GM12878 (cell line): Measurements from ENCODE around the gene UNC13A. TPM values are rescaled to one million over a fixed set of nuclear protein-coding genes. Genes with fewer than 3 reads are reported as not detected.
A peak's percentile ranks its signal among the peaks of the same experiment; 100 is the strongest.

Experiments
- ASH2L ChIP-seq: fragments of 300-600, 200-600 bp; sonication (generic); IDR thresholded peaks from 2 replicates; pipeline ENCODE4 v1.6.1; 2017; ENCODE audit warnings: low read depth, mild to moderate bottlenecking, borderline replicate concordance
- CBX5 ChIP-seq: sonication (generic); IDR thresholded peaks from 2 replicates; pipeline ENCODE4 v1.6.1; 2016; ENCODE audit warnings: low read depth, moderate library complexity, mild to moderate bottlenecking, inconsistent platforms
- CREM ChIP-seq: IDR thresholded peaks from 2 replicates; pipeline ENCODE4 v1.6.1; 2014; ENCODE audit warnings: antibody characterized with exemption, low read depth
- EED ChIP-seq: sonication (generic); IDR thresholded peaks from 2 replicates; pipeline ENCODE4 v1.6.1; 2016; ENCODE audit warnings: antibody characterized with exemption, low read depth
- HCFC1 ChIP-seq: fragments of 150-350 bp; IDR thresholded peaks from 2 replicates; pipeline ENCODE4 v1.6.1; 2014; ENCODE audit warnings: low read length
- HDGF ChIP-seq: fragments of 450-650 bp; IDR thresholded peaks from 2 replicates; pipeline ENCODE4 v1.6.1; 2016; ENCODE audit warnings: antibody characterized with exemption
- NR2F1 ChIP-seq: fragments of 450-650 bp; conservative IDR thresholded peaks from 2 replicates; pipeline ENCODE4 v1.6.1; 2017; ENCODE audit warnings: mild to moderate bottlenecking
- POLR2AphosphoS2 ChIP-seq: IDR thresholded peaks from 2 replicates; pipeline ENCODE4 v1.6.1; 2011; ENCODE audit warnings: low read depth, mild to moderate bottlenecking, low read length, improper control_type of control experiment, moderate library complexity
- RFX5 ChIP-seq: IDR thresholded peaks from 2 replicates; pipeline ENCODE4 v1.6.1; 2011; ENCODE audit warnings: low read depth, low read length, improper control_type of control experiment
- SRF ChIP-seq, 2 experiments: IDR thresholded peaks; 2 replicates each; pipeline ENCODE4 v1.6.1; 2011; ENCODE audit warnings: low read depth in 2 of 2, low read length in 2 of 2, mild to moderate bottlenecking in 1 of 2, moderate library complexity in 1 of 2
- SUZ12 ChIP-seq: fragments of 200-600 bp; sonication (generic); IDR thresholded peaks from one replicate; pipeline ENCODE4 v1.6.1; 2018; ENCODE audit warnings: antibody characterized with exemption, mild to moderate bottlenecking; ENCODE audit not compliant: unreplicated experiment
- TCF3 ChIP-seq: IDR thresholded peaks from 2 replicates; pipeline ENCODE4 v1.6.1; 2012; ENCODE audit warnings: low read depth, mild to moderate bottlenecking, low read length, borderline replicate concordance; ENCODE audit not compliant: insufficient read depth
- YY1 ChIP-seq: IDR thresholded peaks from 2 replicates; pipeline ENCODE4 v1.6.1; 2011; ENCODE audit warnings: low read depth, mild to moderate bottlenecking, low read length
- ZNF384 ChIP-seq: IDR thresholded peaks from 2 replicates; pipeline ENCODE4 v1.6.1; 2012; ENCODE audit warnings: low read depth, mild to moderate bottlenecking, low read length, improper control_type of control experiment, borderline replicate concordance
- ZSCAN29 ChIP-seq: fragments of 450-650 bp; IDR thresholded peaks from 2 replicates; pipeline ENCODE4 v1.6.1; 2017; ENCODE audit warnings: mild to moderate bottlenecking, moderate library complexity
- polyA plus RNA-seq, 11 experiments: library from polyadenylated mRNA; depleted of rRNA in 4 of 11; unstranded in 6 of 11; stranded (reverse) in 5 of 11; fragments of >200 nt; fragmentation: Nextera tagmentation in 4 of 11; fragmentation: Illumina TruSeq in 1 of 11; extraction: Ambion mirVana in 4 of 11; extraction: Trizol in 1 of 11; gene quantifications; 1 replicate in 1 of 11; 2 replicates in 10 of 11; pipeline versions ENCODE4 v1.2.1 to v1.2.3, GENCODE V29; 2011 to 2016; ENCODE audit warnings: inconsistent platforms in 2 of 11, missing spikeins in 2 of 11, low read depth in 1 of 11
- total RNA-seq, 4 experiments: library from RNA; depleted of rRNA in 3 of 4; stranded (reverse); fragments of >200 nt in 3 of 4; fragmentation: Illumina TruSeq in 1 of 4; extraction: Trizol in 1 of 4; gene quantifications; 2 replicates each; pipeline versions ENCODE4 v1.2.1 to v1.2.3, GENCODE V29; 2013 to 2021
- TF ChIP-seq, protein P1 (sequence below): IDR thresholded peaks from 2 replicates; pipeline ENCODE4 v1.6.1; 2012; ENCODE audit warnings: mild to moderate bottlenecking, low read depth, low read length

UNC13A gene
- total and polyA plus RNA-seq, 10 of the 15 experiments (the other 5 are each of a cell fraction or from before 2014, with no cell fraction given): under 0.01 to 0.23 (median 0.13) TPM; not detected in 1

- TF ChIP-seq SRF (IDR thresholded peaks at IDR 0.05; ENCODE audit: low read depth in 2 of 2, low read length in 2 of 2): no peak
- TF ChIP-seq, protein P1, sequence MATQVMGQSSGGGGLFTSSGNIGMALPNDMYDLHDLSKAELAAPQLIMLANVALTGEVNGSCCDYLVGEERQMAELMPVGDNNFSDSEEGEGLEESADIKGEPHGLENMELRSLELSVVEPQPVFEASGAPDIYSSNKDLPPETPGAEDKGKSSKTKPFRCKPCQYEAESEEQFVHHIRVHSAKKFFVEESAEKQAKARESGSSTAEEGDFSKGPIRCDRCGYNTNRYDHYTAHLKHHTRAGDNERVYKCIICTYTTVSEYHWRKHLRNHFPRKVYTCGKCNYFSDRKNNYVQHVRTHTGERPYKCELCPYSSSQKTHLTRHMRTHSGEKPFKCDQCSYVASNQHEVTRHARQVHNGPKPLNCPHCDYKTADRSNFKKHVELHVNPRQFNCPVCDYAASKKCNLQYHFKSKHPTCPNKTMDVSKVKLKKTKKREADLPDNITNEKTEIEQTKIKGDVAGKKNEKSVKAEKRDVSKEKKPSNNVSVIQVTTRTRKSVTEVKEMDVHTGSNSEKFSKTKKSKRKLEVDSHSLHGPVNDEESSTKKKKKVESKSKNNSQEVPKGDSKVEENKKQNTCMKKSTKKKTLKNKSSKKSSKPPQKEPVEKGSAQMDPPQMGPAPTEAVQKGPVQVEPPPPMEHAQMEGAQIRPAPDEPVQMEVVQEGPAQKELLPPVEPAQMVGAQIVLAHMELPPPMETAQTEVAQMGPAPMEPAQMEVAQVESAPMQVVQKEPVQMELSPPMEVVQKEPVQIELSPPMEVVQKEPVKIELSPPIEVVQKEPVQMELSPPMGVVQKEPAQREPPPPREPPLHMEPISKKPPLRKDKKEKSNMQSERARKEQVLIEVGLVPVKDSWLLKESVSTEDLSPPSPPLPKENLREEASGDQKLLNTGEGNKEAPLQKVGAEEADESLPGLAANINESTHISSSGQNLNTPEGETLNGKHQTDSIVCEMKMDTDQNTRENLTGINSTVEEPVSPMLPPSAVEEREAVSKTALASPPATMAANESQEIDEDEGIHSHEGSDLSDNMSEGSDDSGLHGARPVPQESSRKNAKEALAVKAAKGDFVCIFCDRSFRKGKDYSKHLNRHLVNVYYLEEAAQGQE: peak; percentile 89
- no peak for TF ChIP-seq CBX5
- TF ChIP-seq HCFC1: no peak
- no peak for TF ChIP-seq RFX5
- no peak for TF ChIP-seq HDGF
- no peak for TF ChIP-seq ASH2L
- no peak for TF ChIP-seq EED
- TF ChIP-seq NR2F1: no peak
- TF ChIP-seq POLR2AphosphoS2: no peak
- TF ChIP-seq CREM: peak; percentile 37; the same call in 1 of the 2 replicates
- TF ChIP-seq YY1: peak; percentile 94
- TF ChIP-seq ZNF384: no peak
- TF ChIP-seq ZSCAN29: peak; percentile 89
- no peak for TF ChIP-seq TCF3
- peak; percentile 73 for TF ChIP-seq SUZ12
- TF ChIP-seq, all 136 proteins: peak for 6
Observed at GRCh38 chr19:17687857-17688784, at the start of gene UNC13A (continued).
